Heart left ventricle (tissue), 13 donors: ENCODE results near the gene LAYN.

ENCODE experiments used
- CTCF ChIP-seq, 12 donors: fragments of 200-600 bp; sonication (generic) in 4 of 12; IDR thresholded peaks; one replicate each; pipeline versions ENCODE4 v1.5.0 to v1.8.0; 2018 to 2022; ENCODE audit warnings: antibody characterized with exemption in 12 of 12, mild to moderate bottlenecking in 5 of 12
- POLR2A ChIP-seq, 2 donors: fragments of 450-650 bp; IDR thresholded peaks; one replicate each; pipeline ENCODE4 v1.6.1; 2017; ENCODE audit warnings: antibody characterized with exemption in 2 of 2, mild to moderate bottlenecking in 2 of 2, moderate library complexity in 2 of 2
- donor health status: ischemic (EF 13 %, LVEDD 7.1; RV severe dilation, severe dysfunction).
- donor health status: DM: no; HTN: yes; CAD: no.
- donor health status: DM: no; HTN: no; CAD: no.
- donor health status: ischemic (EF 25% LVEDD 6.9; RV normal size, moderate dysfunction).
- donor health status: ischemic (EF 25% LVEDD 5.7; RV mildly dilated, moderate dysfunction).
- donor health status: ischemic (EF 35%, LVEDD 5.7; RV mildly dilated, moderate dysfunction).
- donor health status: nonischemic (EF 11% LVEDD 7.7; RV severe dilation, severe dysfunction).
- donor health status: DM: yes; HTN: yes; CAD: no.
- donor health status: PGD.
- donor health status: ischemic (EF 29% LVEDD 5.4; RV normal size, mild dysfunction).
- donor health status: nonischemic (EF 23%, LVEDD 6.1; RV moderate dilation, normal function).

GRCh38 chr11:111585371-111585770 lies 44.9 kb downstream of the LAYN start:
- TF ChIP-seq CTCF (IDR thresholded peaks at IDR 0.05) (no peak), POLR2A (IDR thresholded peaks at IDR 0.05) (no peak)
